ENCODE data around the gene ZDHHC22. TPM values are rescaled to one million over a fixed set of nuclear protein-coding genes. Genes with fewer than 3 reads are reported as not detected.

Gene ZDHHC22
- total RNA-seq, 3 donors from 2014 or later, result not detected

GRCh38 chr14:77109656-77110055 lies 31.9 kb downstream of the ZDHHC22 start:
- H3K27me3 ChIP-seq, result no peaks in the 10 kb centered on the region
- DNase-seq (ENCODE audit: low spot score in 2 of 2), result no peak
- H3K4me1 ChIP-seq, result peaks cover 13 to 14% of the 10 kb centered on the region in 2 donors
- no peak overlapping the region for H3K4me3 ChIP-seq
- TF ChIP-seq POLR2A (IDR thresholded peaks at IDR 0.05), result no peak
- peak overlapping the region; percentile 88 to 92 for H3K27ac ChIP-seq
- no peaks in the 10 kb centered on the region for H3K36me3 ChIP-seq
- H3K9me3 ChIP-seq, result no peaks in the 10 kb centered on the region
- intact Hi-C loops (cut with DNase I; ENCODE audit: low total_unique reads), result no loop called here

DNA sequence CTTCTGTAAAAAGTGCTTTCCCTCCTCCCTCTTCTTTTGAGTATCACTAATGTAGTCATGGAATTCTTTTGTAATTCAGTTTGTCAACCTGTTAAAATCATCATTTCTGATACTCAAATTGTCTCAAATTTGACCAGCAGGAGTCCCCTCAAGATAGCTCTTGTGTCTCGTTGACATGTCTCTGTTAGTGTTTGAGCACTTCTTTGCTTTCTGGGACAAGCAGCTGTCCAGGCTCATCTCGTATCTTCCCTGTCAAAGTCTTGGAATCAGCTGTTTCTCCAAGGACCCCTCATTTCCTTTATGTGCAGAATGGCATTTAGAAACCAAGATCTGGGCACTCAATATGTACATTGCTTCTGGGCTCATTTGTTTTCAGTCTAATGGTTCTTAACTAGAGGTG lies 32.8 kb downstream of the ZDHHC22 start:
- Histone ChIP-seq H3K36me3 (no peaks in the 10 kb centered on the region), H3K27ac (peak overlapping the region; percentile 32 to 88), H3K4me1 (peaks cover 13 to 19% of the 10 kb centered on the region in 2 donors), H3K9me3 (no peaks in the 10 kb centered on the region), H3K4me3 (no peak overlapping the region), H3K27me3 (no peaks in the 10 kb centered on the region)
- TF ChIP-seq CTCF (IDR thresholded peaks at IDR 0.05) (no peak), POLR2AphosphoS5 (IDR thresholded peaks at IDR 0.05) (no peak), POLR2A (IDR thresholded peaks at IDR 0.05) (no peak)
- intact Hi-C loops (cut with DNase I; ENCODE audit: low total_unique reads), result no loop called here
- no peak for DNase-seq (ENCODE audit: low spot score in 2 of 2)

DNA sequence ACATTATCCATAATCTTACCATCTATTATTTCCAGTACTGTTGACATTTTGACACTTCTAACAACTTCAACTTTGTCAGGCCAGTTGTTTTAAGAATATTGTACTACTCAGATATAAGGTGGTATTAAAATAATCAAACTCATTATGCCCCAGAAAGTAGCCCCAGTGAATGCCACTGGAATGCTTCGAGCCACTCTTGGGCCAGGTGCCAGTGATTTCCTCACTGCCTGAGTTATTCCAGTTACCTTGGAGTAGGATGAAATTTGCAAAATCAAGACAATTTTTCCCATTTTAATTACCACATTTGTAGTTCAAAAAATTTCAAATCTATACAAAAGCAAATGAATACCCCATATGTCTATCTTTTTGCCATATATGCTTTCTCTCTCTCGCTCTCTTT lies 34.4 kb downstream of the ZDHHC22 start:
- no peak for TF ChIP-seq POLR2AphosphoS5 (IDR thresholded peaks at IDR 0.05)
- TF ChIP-seq POLR2A (IDR thresholded peaks at IDR 0.05), result no peak
- TF ChIP-seq CTCF (IDR thresholded peaks at IDR 0.05), result no peak
- DNase-seq (ENCODE audit: low spot score in 2 of 2), result peak in 1 of 2 donors; percentile 41
- peak overlapping the region in 1 of 2 donors; percentile 55 for H3K27ac ChIP-seq
- H3K4me1 ChIP-seq, result peaks cover 13 to 22% of the 10 kb centered on the region in 2 donors
- H3K36me3 ChIP-seq, result no peaks in the 10 kb centered on the region
- H3K4me3 ChIP-seq, result no peak overlapping the region
- intact Hi-C loops (cut with DNase I; ENCODE audit: low total_unique reads), result no loop called here
- no peaks in the 10 kb centered on the region for H3K9me3 ChIP-seq
- no peaks in the 10 kb centered on the region for H3K27me3 ChIP-seq

DNA sequence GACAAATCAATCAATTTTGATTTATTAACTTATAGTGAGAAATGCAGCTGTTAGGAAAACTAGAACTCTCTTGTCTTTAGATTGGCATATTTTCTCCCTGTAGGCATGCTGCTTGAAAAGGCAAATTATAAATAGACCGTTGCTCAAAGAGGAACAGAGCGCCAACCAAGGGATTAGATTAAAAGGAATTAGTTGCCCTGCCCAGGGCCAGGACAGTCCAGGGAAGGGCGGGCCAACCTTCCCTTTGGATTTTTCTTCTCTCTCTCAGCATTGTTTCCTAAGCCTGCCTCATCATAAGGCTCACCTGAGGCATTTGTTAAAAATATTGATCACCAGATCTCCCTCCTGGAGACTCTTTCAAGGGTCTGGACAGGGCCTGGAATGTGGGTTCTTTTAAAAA lies 34.9 kb downstream of the ZDHHC22 start:
- no peak overlapping the region for H3K4me3 ChIP-seq
- H3K4me1 ChIP-seq, result peaks cover 13 to 17% of the 10 kb centered on the region in 2 donors
- no peak for TF ChIP-seq CTCF (IDR thresholded peaks at IDR 0.05)
- TF ChIP-seq POLR2A (IDR thresholded peaks at IDR 0.05), result no peak
- no peak for TF ChIP-seq POLR2AphosphoS5 (IDR thresholded peaks at IDR 0.05)
- no peak for DNase-seq (ENCODE audit: low spot score in 2 of 2)
- no peaks in the 10 kb centered on the region for H3K9me3 ChIP-seq
- peak overlapping the region; percentile 27 to 55 for H3K27ac ChIP-seq
- intact Hi-C loops (cut with DNase I; ENCODE audit: low total_unique reads), result no loop called here
- H3K27me3 ChIP-seq, result no peaks in the 10 kb centered on the region
- no peaks in the 10 kb centered on the region for H3K36me3 ChIP-seq

DNA sequence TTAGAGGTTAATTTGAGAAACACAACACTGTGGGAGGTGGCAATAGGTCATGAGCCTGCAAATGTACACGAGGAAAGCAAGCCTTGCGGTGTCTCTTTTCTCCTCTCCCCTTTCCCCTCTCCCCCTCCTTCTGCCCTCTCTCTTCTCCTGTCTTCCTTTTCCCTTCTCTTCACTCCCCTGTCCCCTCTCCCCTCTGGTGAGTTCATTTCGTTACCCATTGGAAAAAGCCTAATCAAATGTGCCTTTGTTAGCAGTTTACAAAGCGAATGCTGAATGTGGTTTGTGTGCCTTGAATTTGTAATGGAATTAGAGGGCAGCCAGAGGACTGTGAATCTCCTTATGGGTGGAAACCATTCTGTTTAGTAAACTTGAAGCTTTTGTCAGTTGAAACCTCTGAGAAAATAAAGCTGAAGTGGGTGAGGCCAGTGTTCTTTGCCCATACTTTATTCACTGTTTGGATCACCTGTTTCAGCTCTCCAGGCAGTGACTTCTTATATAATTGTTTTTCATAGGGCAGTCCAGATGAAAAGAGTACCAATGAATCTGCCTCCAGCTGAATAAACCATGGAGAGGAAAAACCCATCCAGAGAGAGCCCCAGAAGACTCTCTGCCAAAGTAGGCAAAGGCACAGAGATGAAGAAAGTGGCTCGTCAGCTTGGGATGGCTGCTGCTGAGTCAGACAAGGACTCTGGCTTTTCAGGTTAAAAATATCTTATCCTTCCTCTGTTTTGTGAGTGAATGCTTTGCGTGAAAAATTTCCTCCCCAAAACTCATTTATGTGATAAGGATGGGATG lies 36.2 kb downstream of the ZDHHC22 start:
- intact Hi-C loops (cut with DNase I; ENCODE audit: low total_unique reads), result no loop called here
- Histone ChIP-seq H3K4me3 (no peak overlapping the region), H3K4me1 (peaks cover 9 to 14% of the 10 kb centered on the region in 2 donors), H3K27me3 (no peaks in the 10 kb centered on the region), H3K9me3 (no peaks in the 10 kb centered on the region), H3K27ac (peak overlapping the region; percentile 52 to 55), H3K36me3 (no peaks in the 10 kb centered on the region)
- no peak for DNase-seq (ENCODE audit: low spot score in 2 of 2)
- TF ChIP-seq POLR2A (IDR thresholded peaks at IDR 0.05), result no peak
- no peak for TF ChIP-seq POLR2AphosphoS5 (IDR thresholded peaks at IDR 0.05)

DNA sequence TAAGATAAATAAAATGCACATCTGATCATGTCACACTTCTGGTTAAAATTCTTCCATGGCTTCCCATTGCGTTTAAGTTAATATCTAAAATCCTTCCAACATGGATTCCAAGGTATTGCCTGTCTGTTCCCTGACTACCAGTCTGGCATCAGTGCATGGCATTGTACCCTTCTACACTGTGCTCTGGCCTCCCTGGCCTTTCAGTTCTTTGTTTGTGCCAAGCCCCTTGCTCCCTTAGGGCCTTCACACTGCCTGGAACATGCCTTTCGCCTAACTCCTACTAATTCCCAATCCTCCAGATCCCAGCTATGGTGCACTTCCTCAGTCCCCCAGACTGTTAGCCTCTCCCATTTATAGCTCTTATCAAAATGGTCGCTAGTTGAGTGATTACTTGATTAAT lies 37.2 kb downstream of the ZDHHC22 start:
- no peaks in the 10 kb centered on the region for H3K36me3 ChIP-seq
- no peaks in the 10 kb centered on the region for H3K27me3 ChIP-seq
- H3K4me3 ChIP-seq, result no peak overlapping the region
- peaks cover 0 to 11% of the 10 kb centered on the region in 2 donors for H3K4me1 ChIP-seq
- H3K27ac ChIP-seq, result peak overlapping the region; percentile 39 to 55
- DNase-seq (ENCODE audit: low spot score in 2 of 2), result no peak
- TF ChIP-seq POLR2AphosphoS5 (IDR thresholded peaks at IDR 0.05), result no peak
- intact Hi-C loops (cut with DNase I; ENCODE audit: low total_unique reads), result no loop called here
- no peaks in the 10 kb centered on the region for H3K9me3 ChIP-seq

All from breast epithelium (tissue), 4 donors.